ENCODE measurements around the gene C4orf33. TPM values are rescaled to one million over a fixed set of nuclear protein-coding genes. Genes with fewer than 3 reads are reported as not detected.

Gene C4orf33
- total RNA-seq, 4 donors from 2014 or later = 22.6 to 25.1 (median 23.7) TPM

GRCh38 chr4:129146639-129147038 is 50.7 kb downstream of the C4orf33 start:
- Histone ChIP-seq H3K4me1 (no peaks in the 10 kb centered on the region), H3K27me3 (no peaks in the 10 kb centered on the region), H3K27ac (no peak overlapping the region), H3K9me3 (no peaks in the 10 kb centered on the region), H3K36me3 (no peaks in the 10 kb centered on the region), H3K4me3 (replicated peaks in 1 of 3) (no peak overlapping the region)
- WGBS, 2 donors = 89 to 98% methylated on average over 2 of the region's 2 CpGs
- intact Hi-C loops (cut with DNase I) = no loop called here
- no peak for DNase-seq
- TF ChIP-seq CTCF (IDR thresholded peaks at IDR 0.05) (no peak), POLR2A (IDR thresholded peaks at IDR 0.05) (no peak)

- H3K4me1 ChIP-seq = no peaks in the 10 kb centered on the region
- TF ChIP-seq POLR2A (IDR thresholded peaks at IDR 0.05) (no peak), CTCF (IDR thresholded peaks at IDR 0.05) (no peak)
- H3K9me3 ChIP-seq = no peaks in the 10 kb centered on the region
- intact Hi-C loops (cut with DNase I) = no loop called here
- WGBS, 2 donors = 88 to 90% methylated on average over 2 of the region's 2 CpGs
- DNase-seq = no peak
- H3K27me3 ChIP-seq = no peaks in the 10 kb centered on the region
- no peak overlapping the region for H3K27ac ChIP-seq
- no peaks in the 10 kb centered on the region for H3K36me3 ChIP-seq
- H3K4me3 ChIP-seq (replicated peaks in 1 of 3) = no peak overlapping the region
Measured at GRCh38 chr4:129148892-129149291, 52.9 kb downstream of the C4orf33 start.

GRCh38 chr4:129149906-129150305 is 54.0 kb downstream of the C4orf33 start:
- no peaks in the 10 kb centered on the region for H3K36me3 ChIP-seq
- no peaks in the 10 kb centered on the region for H3K9me3 ChIP-seq
- H3K4me3 ChIP-seq (replicated peaks in 1 of 3) = no peak overlapping the region
- no peak overlapping the region for H3K27ac ChIP-seq
- no peaks in the 10 kb centered on the region for H3K4me1 ChIP-seq
- H3K27me3 ChIP-seq = no peaks in the 10 kb centered on the region
- no peak for TF ChIP-seq CTCF (IDR thresholded peaks at IDR 0.05)
- no peak for TF ChIP-seq POLR2A (IDR thresholded peaks at IDR 0.05)
- intact Hi-C loops (cut with DNase I) = no loop called here
- no peak for DNase-seq
- WGBS, 2 donors = 68 to 94% methylated on average over 1 of the region's 1 CpG

GRCh38 chr4:129152350-129152749 is 56.4 kb downstream of the C4orf33 start:
- no peak for DNase-seq
- Histone ChIP-seq H3K9me3 (no peaks in the 10 kb centered on the region), H3K4me3 (replicated peaks in 1 of 3) (no peak overlapping the region), H3K27me3 (no peaks in the 10 kb centered on the region), H3K27ac (no peak overlapping the region), H3K36me3 (no peaks in the 10 kb centered on the region), H3K4me1 (no peaks in the 10 kb centered on the region)
- intact Hi-C loops (cut with DNase I) = no loop called here
- TF ChIP-seq POLR2A (IDR thresholded peaks at IDR 0.05) = no peak
- no peak for TF ChIP-seq CTCF (IDR thresholded peaks at IDR 0.05)
- 79 to 89% methylated on average over 2 of the region's 2 CpGs for WGBS, 2 donors

- no peak for DNase-seq
- 37 to 41% methylated on average over 1 of the region's 1 CpG for WGBS, 2 donors
- intact Hi-C loops (cut with DNase I) = no loop called here
- Histone ChIP-seq H3K36me3 (no peaks in the 10 kb centered on the region), H3K27ac (no peak overlapping the region), H3K27me3 (no peaks in the 10 kb centered on the region), H3K4me1 (no peaks in the 10 kb centered on the region), H3K9me3 (no peaks in the 10 kb centered on the region), H3K4me3 (replicated peaks in 1 of 3) (no peak overlapping the region)
- TF ChIP-seq POLR2A (IDR thresholded peaks at IDR 0.05) (no peak), CTCF (IDR thresholded peaks at IDR 0.05) (no peak)
Measured at GRCh38 chr4:129153700-129154099, 57.7 kb downstream of the C4orf33 start.

All from thyroid gland (tissue), 4 donors.